Natural killer cell (primary cell): ENCODE measurements around the gene GPR33. TPM values are rescaled to one million over a fixed set of nuclear protein-coding genes. Genes with fewer than 3 reads are reported as not detected.

Experiments
- ATAC-seq, 3 donors: fragments of 150-1000 bp in 2 of 3; fragments of 200-7000 bp in 1 of 3; cut with Tn5 transposase; 1 replicate in 1 of 3; 2 replicates in 2 of 3; pipeline ENCODE4 v1.10.0; 2021; ENCODE audit warnings: mild to moderate bottlenecking in 2 of 3, moderate library complexity in 2 of 3
- DNase-seq, 2 donors: peaks; one replicate each; pipeline versions ENCODE4 v3.0.0 to v3.0.0-alpha.2; 2013 to 2021; ENCODE audit warnings: mixed read lengths in 1 of 2
- H3K27ac ChIP-seq: one replicate; pipeline ENCODE4 v1.5.1; 2013; ENCODE audit warnings: mild to moderate bottlenecking, low read length
- H3K27me3 ChIP-seq: one replicate; pipeline ENCODE4 v1.6.1; 2013; ENCODE audit warnings: low read length; ENCODE audit not compliant: control insufficient read depth, insufficient read depth
- H3K36me3 ChIP-seq: one replicate; pipeline ENCODE4 v1.6.1; 2013; ENCODE audit warnings: low read length; ENCODE audit not compliant: control insufficient read depth, insufficient read depth
- H3K4me1 ChIP-seq: one replicate; pipeline ENCODE4 v1.6.1; 2013; ENCODE audit warnings: low read length; ENCODE audit not compliant: control insufficient read depth, insufficient read depth
- H3K4me3 ChIP-seq: one replicate; pipeline ENCODE4 v1.5.1; 2013; ENCODE audit warnings: low read length
- H3K9me3 ChIP-seq: one replicate; pipeline ENCODE4 v1.6.1; 2013; ENCODE audit warnings: low read length; ENCODE audit not compliant: control insufficient read depth, insufficient read depth
- H3K27ac Mint-ChIP-seq, 2 donors: one replicate each; pipeline ENCODE4 v1.8.0; 2022; ENCODE audit warnings: mild to moderate bottlenecking in 2 of 2, mixed read lengths in 2 of 2, moderate library complexity in 1 of 2
- H3K27me3 Mint-ChIP-seq, 2 donors: one replicate each; pipeline ENCODE4 v1.8.0; 2022; ENCODE audit warnings: low read depth in 2 of 2, mixed read lengths in 2 of 2
- H3K36me3 Mint-ChIP-seq: one replicate; pipeline ENCODE4 v1.8.0; 2022; ENCODE audit warnings: mixed read lengths
- H3K4me1 Mint-ChIP-seq, 2 donors: one replicate each; pipeline ENCODE4 v1.8.0; 2022; ENCODE audit warnings: mixed read lengths in 2 of 2
- H3K4me3 Mint-ChIP-seq: one replicate; pipeline ENCODE4 v1.8.0; 2022; ENCODE audit warnings: mild to moderate bottlenecking, moderate library complexity, mixed read lengths
- H3K9me3 Mint-ChIP-seq, 2 donors: one replicate each; pipeline ENCODE4 v1.8.0; 2022; ENCODE audit warnings: mixed read lengths in 2 of 2
- CTCF ChIP-seq: fragments of 200-600 bp; IDR thresholded peaks from one replicate; pipeline ENCODE4 v1.8.0; 2022; ENCODE audit warnings: antibody characterized with exemption
- WGBS: methylation state at CpG from one replicate; pipeline ENCODE4 v1.1.7; 2013; ENCODE audit warnings: missing lambda C conversion rate; ENCODE audit not compliant: insufficient coverage; 5-methylcytosine and 5-hydroxymethylcytosine counted together
- intact Hi-C: fragments of 100-400 bp; cut with micrococcal nuclease; formaldehyde crosslinking; loops from one replicate; pipeline ENCODE4 v1.14.2; 2022
- total RNA-seq, 4 donors: library from RNA; stranded (reverse); fragments of 120-200 nt in 1 of 4; gene quantifications; one replicate each; pipeline versions ENCODE4 v1.2.3 to v1.2.4, GENCODE V29; 2013 to 2022

The GPR33 gene
- total RNA-seq, 3 donors from 2014 or later (not counting 1 experiment from before 2014, with no cell fraction given): not detected

DNA sequence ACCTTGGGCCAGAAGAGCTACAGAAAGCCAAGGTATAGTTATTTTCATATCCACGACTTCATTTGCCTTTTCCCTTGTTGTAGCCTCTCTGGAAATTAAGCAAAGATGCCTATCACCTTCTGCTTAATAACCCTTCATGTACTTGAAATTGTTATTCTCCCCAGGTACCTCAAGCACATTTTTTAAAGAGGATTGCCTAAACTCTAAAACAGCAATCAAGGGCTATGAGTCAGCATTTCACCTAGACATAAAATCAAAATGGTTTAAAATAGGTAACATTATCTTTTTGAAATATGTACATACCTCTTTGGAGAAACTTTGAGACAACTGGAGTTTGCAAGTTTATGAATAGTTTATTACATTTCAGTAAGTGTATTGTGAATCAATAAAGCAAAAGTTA is 42.1 kb downstream of the GPR33 start:
- H3K4me3 Mint-ChIP-seq: no peak overlapping the region
- Histone ChIP-seq H3K27ac (no peak overlapping the region), H3K27me3 (no peaks in the 10 kb centered on the region), H3K9me3 (no peaks in the 10 kb centered on the region), H3K36me3 (peaks cover 10% of the 10 kb centered on the region), H3K4me1 (no peaks in the 10 kb centered on the region), H3K4me3 (no peak overlapping the region)
- ATAC-seq (no peak), DNase-seq (no peak)
- TF ChIP-seq CTCF: no peak
- no peaks in the 10 kb centered on the region for H3K9me3 Mint-ChIP-seq
- H3K36me3 Mint-ChIP-seq: no peaks in the 10 kb centered on the region
- no peak overlapping the region for H3K27ac Mint-ChIP-seq
- WGBS: 84% methylated on average over 1 of the region's 1 CpG
- intact Hi-C loops: no loop called here
- no peaks in the 10 kb centered on the region for H3K27me3 Mint-ChIP-seq
- H3K4me1 Mint-ChIP-seq: no peaks in the 10 kb centered on the region

- no peaks in the 10 kb centered on the region for H3K9me3 Mint-ChIP-seq
- no peak overlapping the region for H3K4me3 ChIP-seq
- H3K4me3 Mint-ChIP-seq: no peak overlapping the region
- no peak for ATAC-seq
- TF ChIP-seq CTCF: no peak
- WGBS: 100% methylated on average over 6 of the region's 6 CpGs
- H3K4me1 Mint-ChIP-seq: no peaks in the 10 kb centered on the region
- H3K36me3 Mint-ChIP-seq: no peaks in the 10 kb centered on the region
- no peaks in the 10 kb centered on the region for H3K4me1 ChIP-seq
- H3K36me3 ChIP-seq: no peaks in the 10 kb centered on the region
- no peak for DNase-seq
- intact Hi-C loops: no loop called here
- H3K27ac ChIP-seq: no peak overlapping the region
- H3K27ac Mint-ChIP-seq: no peak overlapping the region
- H3K9me3 ChIP-seq: no peaks in the 10 kb centered on the region
- H3K27me3 Mint-ChIP-seq: no peaks in the 10 kb centered on the region
- H3K27me3 ChIP-seq: no peaks in the 10 kb centered on the region
These were observed 45.6 kb downstream of the GPR33 start for GRCh38 chr14:31442284-31442683.

DNA sequence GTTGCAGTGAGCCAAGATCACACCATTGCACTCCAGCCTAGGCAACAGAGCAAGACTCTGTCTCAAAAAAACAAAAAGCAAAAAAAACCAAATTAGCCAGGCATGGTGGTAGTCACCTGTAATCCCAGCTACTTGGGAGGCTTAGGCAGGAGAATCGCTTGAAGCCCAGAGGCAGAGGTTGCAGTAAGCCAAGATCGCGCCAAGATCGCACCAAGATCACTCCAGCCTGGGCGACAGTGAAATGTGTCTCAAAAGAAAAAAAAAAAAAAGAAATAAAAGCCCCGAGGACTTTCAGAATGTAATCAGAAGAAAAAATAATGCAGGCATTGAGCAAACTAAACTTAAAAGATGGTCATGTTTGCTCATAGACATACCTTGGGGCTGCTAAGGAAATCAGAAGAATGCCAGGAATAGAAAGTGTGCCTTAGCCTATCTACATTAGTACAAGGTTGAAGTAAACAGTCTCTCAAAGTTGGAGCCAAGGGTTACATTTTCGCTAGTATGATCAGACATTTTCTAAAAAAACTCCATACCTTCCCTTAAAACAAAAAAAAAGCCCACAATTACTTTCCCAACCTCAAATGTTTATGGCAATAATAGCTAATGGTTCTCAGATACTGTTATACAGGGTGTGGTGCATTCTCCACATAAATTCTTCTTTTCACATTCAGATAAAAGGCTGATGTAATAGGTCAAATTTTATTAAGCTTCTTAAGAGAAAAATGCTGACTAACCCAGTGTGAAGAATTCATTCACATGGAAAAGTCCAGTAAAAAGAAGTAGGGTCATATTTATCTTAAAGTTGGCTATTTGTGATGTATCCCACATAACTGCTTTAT is 46.3 kb downstream of the GPR33 start:
- no peak overlapping the region for H3K27ac Mint-ChIP-seq
- DNase-seq (no peak), ATAC-seq (no peak)
- H3K36me3 ChIP-seq: no peaks in the 10 kb centered on the region
- H3K4me3 ChIP-seq: no peak overlapping the region
- H3K27ac ChIP-seq: no peak overlapping the region
- H3K9me3 ChIP-seq: no peaks in the 10 kb centered on the region
- WGBS: 98% methylated on average over 4 of the region's 7 CpGs
- no peak overlapping the region for H3K4me3 Mint-ChIP-seq
- no peaks in the 10 kb centered on the region for H3K27me3 Mint-ChIP-seq
- no peaks in the 10 kb centered on the region for H3K27me3 ChIP-seq
- no peaks in the 10 kb centered on the region for H3K9me3 Mint-ChIP-seq
- no peaks in the 10 kb centered on the region for H3K4me1 ChIP-seq
- no peak for TF ChIP-seq CTCF
- no peaks in the 10 kb centered on the region for H3K36me3 Mint-ChIP-seq
- intact Hi-C loops: no loop called here
- H3K4me1 Mint-ChIP-seq: no peaks in the 10 kb centered on the region

DNA sequence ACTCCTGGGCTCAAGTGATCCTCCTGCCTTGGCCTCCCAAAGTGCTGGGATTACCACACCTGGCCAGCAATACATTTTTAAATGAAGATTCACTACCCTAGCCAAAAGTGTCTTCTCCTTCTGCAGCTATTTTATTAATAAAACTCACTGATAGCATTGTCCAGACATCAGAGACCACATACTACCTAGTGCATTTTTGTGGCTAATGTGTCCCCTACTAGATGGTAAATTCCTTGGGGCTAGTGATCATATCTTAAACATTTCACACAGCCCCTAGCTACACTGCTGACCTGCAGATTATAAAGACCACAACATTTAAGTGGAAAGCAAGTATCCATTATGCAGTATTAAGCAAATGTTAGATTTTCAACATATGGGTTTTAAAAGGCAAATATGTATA is 47.6 kb downstream of the GPR33 start:
- no peaks in the 10 kb centered on the region for H3K9me3 Mint-ChIP-seq
- no peak overlapping the region for H3K4me3 ChIP-seq
- TF ChIP-seq CTCF: no peak

More for the DNA sequence above, 47.6 kb downstream of the GPR33 start:
- Histone ChIP-seq H3K4me1 (no peaks in the 10 kb centered on the region), H3K27ac (no peak overlapping the region), H3K27me3 (no peaks in the 10 kb centered on the region), H3K9me3 (no peaks in the 10 kb centered on the region), H3K36me3 (no peaks in the 10 kb centered on the region)
- Mint-ChIP-seq H3K27ac (no peak overlapping the region), H3K27me3 (no peaks in the 10 kb centered on the region), H3K36me3 (no peaks in the 10 kb centered on the region), H3K4me3 (no peak overlapping the region), H3K4me1 (no peaks in the 10 kb centered on the region)
- no peak for DNase-seq
- intact Hi-C loops: no loop called here
- ATAC-seq: no peak
